ENCODE measurements around the gene ANKMY1.

The ANKMY1 gene

DNA sequence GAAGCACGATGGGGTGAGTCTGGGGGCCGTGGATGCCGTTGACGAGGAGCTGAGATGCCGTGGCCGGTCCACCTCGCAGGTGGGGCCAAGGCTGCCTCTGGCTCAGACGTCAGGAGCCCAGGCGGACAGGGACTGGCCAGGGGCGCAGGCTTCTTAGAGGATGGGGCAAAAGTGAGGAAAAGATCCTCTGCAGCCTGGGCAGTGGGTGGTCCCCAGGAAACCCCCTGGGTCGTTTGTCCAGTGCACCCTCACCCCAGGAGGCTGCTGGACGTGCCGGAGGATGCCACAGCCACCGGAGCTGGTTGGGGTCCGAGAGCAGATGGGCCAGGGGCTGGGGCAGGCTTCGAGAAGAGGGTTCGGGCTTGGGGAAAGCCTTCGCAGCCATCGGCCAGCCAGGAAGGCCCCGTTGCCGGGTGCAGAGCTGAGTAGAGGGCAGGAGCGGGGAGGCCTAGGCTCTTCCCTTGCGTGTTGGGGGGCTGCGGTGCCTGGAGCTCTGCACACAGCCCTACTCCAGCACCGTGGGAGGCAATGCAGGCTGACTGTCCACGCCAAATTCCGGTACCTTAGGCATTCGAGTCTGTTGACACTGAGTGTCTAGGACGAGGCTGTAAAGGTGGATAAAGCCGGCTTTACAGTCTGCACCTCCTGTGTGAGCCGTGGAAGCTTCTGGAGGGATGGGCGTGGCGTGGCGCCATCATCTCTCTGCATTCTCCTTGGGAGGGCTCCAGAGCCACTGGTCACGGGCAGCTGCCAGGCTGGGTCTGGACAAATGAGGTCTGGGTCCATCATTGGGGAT lies 103.5 kb downstream of the ANKMY1 start:
- Histone ChIP-seq H3K9me3 (ENCODE audit: insufficient read depth, low read length) (no peaks in the 10 kb centered on the region), H3K36me3 (ENCODE audit: low read length) (no peaks in the 10 kb centered on the region), H3K9me2 (replicated peaks; ENCODE audit: insufficient read depth, low read length) (no peaks in the 10 kb centered on the region), H3K4me3 (ENCODE audit: insufficient read depth, low read length, poor library complexity, severe bottlenecking) (no peak overlapping the region), H3K27ac (ENCODE audit: low read depth, low read length) (no peak overlapping the region), H3K27me3 (ENCODE audit: low read length) (no peaks in the 10 kb centered on the region), H4K20me1 (ENCODE audit: low read depth, low read length) (no peaks in the 10 kb centered on the region), H3K9ac (ENCODE audit: low read length) (no peak overlapping the region), H3K4me2 (ENCODE audit: low read depth, low read length, poor library complexity, severe bottlenecking) (no peak overlapping the region), H3K79me2 (ENCODE audit: insufficient read depth, low read length) (no peaks in the 10 kb centered on the region), H2AFZ (ENCODE audit: low read depth, low read length, severe bottlenecking) (no peak overlapping the region), H3F3A (ENCODE audit: insufficient read depth) (no peaks in the 10 kb centered on the region)
- TF ChIP-seq EZH2phosphoT487 (conservative IDR thresholded peaks at IDR 0.05; ENCODE audit: low read length) = no peak
- TF ChIP-seq, protein P1, sequence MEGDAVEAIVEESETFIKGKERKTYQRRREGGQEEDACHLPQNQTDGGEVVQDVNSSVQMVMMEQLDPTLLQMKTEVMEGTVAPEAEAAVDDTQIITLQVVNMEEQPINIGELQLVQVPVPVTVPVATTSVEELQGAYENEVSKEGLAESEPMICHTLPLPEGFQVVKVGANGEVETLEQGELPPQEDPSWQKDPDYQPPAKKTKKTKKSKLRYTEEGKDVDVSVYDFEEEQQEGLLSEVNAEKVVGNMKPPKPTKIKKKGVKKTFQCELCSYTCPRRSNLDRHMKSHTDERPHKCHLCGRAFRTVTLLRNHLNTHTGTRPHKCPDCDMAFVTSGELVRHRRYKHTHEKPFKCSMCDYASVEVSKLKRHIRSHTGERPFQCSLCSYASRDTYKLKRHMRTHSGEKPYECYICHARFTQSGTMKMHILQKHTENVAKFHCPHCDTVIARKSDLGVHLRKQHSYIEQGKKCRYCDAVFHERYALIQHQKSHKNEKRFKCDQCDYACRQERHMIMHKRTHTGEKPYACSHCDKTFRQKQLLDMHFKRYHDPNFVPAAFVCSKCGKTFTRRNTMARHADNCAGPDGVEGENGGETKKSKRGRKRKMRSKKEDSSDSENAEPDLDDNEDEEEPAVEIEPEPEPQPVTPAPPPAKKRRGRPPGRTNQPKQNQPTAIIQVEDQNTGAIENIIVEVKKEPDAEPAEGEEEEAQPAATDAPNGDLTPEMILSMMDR (IDR thresholded peaks at IDR 0.05; ENCODE audit: insufficient read depth, low read length, poor library complexity, severe bottlenecking) = no peak

DNA sequence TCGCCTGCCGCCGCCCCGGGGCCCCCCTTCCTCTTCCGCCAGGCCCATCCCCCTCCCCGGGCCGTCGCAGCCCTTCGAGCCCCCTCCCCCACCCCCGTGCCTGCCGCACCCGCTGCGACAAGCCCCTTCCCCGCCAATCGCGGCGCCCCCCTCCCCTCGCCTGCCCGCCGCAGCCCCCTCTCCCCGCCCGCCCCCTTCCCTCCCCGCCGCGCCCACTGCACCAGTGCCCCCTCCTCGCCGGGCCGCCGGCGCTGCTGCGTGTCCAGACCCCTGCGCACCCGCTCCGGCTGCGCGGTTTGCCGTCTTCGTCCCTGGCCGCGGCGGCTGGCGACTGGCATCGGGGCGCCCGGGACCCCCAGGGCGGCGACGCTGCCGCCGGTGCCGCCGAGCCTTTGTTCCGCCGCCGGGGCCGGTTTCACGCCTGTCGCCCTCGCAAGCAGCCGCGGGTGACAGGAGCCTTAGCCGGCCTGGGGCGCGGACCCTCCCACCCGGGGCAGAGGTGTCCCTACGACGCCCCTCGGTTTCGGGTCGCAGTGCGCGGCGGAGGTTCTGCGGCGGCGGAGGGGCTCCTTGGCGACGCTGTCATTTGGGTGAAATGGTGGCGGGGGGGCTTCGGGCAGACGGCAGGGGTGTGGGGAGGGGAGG lies 104.2 kb downstream of the ANKMY1 start:
- Histone ChIP-seq H3K9me2 (replicated peaks; ENCODE audit: insufficient read depth, low read length) (no peaks in the 10 kb centered on the region), H3K79me2 (ENCODE audit: insufficient read depth, low read length) (no peaks in the 10 kb centered on the region), H3K27ac (ENCODE audit: low read depth, low read length) (no peak overlapping the region), H4K20me1 (ENCODE audit: low read depth, low read length) (no peaks in the 10 kb centered on the region), H3K4me2 (ENCODE audit: low read depth, low read length, poor library complexity, severe bottlenecking) (no peak overlapping the region), H3K27me3 (ENCODE audit: low read length) (no peaks in the 10 kb centered on the region), H3K9ac (ENCODE audit: low read length) (no peak overlapping the region), H3K4me3 (ENCODE audit: insufficient read depth, low read length, poor library complexity, severe bottlenecking) (no peak overlapping the region), H3F3A (ENCODE audit: insufficient read depth) (no peaks in the 10 kb centered on the region), H2AFZ (ENCODE audit: low read depth, low read length, severe bottlenecking) (no peak overlapping the region), H3K36me3 (ENCODE audit: low read length) (no peaks in the 10 kb centered on the region), H3K9me3 (ENCODE audit: insufficient read depth, low read length) (no peaks in the 10 kb centered on the region)
- no peak for TF ChIP-seq EZH2phosphoT487 (conservative IDR thresholded peaks at IDR 0.05; ENCODE audit: low read length)
- TF ChIP-seq, protein P1 (IDR thresholded peaks at IDR 0.05; ENCODE audit: insufficient read depth, low read length, poor library complexity, severe bottlenecking) = no peak

DNA sequence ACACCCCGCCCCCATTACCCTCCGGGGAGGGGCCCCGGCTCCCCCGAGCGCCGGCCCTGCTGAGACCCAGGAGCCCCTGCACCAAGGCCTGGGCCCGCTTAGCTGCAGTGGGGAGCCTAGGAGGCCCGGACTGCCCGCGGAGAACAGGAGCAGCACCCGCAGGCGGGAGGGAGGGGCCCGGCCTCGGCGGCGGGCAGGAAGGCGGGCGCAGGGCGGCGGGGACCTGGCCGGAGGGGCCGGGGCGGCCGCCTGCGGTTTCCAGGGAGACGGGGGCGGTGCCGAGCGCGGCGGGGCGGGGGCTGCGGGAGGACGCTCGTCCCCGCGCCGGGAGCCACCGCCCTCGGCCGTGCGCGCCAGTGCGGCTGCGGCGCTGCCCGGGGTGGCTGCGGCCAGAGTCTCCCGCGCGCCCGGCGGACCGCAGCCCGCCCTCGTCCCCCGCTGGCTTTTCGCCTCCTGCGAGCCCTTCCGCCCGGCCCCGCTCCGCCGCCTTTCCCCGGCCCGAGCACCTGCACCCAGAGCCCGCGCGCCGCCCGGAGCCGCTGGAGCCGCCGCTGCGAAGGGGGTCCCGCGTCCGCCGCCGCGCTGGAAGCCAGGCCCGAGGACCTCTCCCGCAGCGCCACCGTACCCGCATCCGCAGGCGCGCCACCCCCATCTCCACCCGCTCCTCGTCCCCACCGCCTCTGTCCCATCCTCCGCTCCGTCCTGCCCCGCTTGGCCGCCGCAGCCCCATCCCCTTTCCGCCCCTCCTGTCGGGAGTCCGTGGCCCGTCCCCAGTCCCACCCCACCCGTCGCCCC lies 105.1 kb downstream of the ANKMY1 start:
- H3K36me3 ChIP-seq (ENCODE audit: low read length) = no peaks in the 10 kb centered on the region
- H3F3A ChIP-seq (ENCODE audit: insufficient read depth) = no peaks in the 10 kb centered on the region
- no peaks in the 10 kb centered on the region for H3K27me3 ChIP-seq (ENCODE audit: low read length)
- no peaks in the 10 kb centered on the region for H3K79me2 ChIP-seq (ENCODE audit: insufficient read depth, low read length)
- H3K27ac ChIP-seq (ENCODE audit: low read depth, low read length) = no peak overlapping the region
- H3K9me3 ChIP-seq (ENCODE audit: insufficient read depth, low read length) = no peaks in the 10 kb centered on the region
- H3K9me2 ChIP-seq (replicated peaks; ENCODE audit: insufficient read depth, low read length) = no peaks in the 10 kb centered on the region
- no peak overlapping the region for H3K9ac ChIP-seq (ENCODE audit: low read length)
- no peak overlapping the region for H3K4me3 ChIP-seq (ENCODE audit: insufficient read depth, low read length, poor library complexity, severe bottlenecking)
- H3K4me2 ChIP-seq (ENCODE audit: low read depth, low read length, poor library complexity, severe bottlenecking) = no peak overlapping the region
- no peak overlapping the region for H2AFZ ChIP-seq (ENCODE audit: low read depth, low read length, severe bottlenecking)
- H4K20me1 ChIP-seq (ENCODE audit: low read depth, low read length) = no peaks in the 10 kb centered on the region
- TF ChIP-seq, protein P1 (IDR thresholded peaks at IDR 0.05; ENCODE audit: insufficient read depth, low read length, poor library complexity, severe bottlenecking) = no peak
- no peak for TF ChIP-seq EZH2phosphoT487 (conservative IDR thresholded peaks at IDR 0.05; ENCODE audit: low read length)

All from SU-DHL-6 (cell line).